Measurements from ENCODE around the gene ADARB1.

ADARB1 gene

GRCh38 chr21:45060089-45060488, 14.3 kb upstream of the ADARB1 start:
- DNase-seq (ENCODE audit: extremely low read depth, insufficient read length) = no peak
- no peak for TF ChIP-seq CTCF (IDR thresholded peaks at IDR 0.05; ENCODE audit: insufficient read depth, low read length, poor library complexity, severe bottlenecking)
- H3K4me3 ChIP-seq (replicated peaks; ENCODE audit: low read depth, low read length) = no peak overlapping the region
- no peaks in the 10 kb centered on the region for H3K36me3 ChIP-seq (ENCODE audit: control insufficient read depth, insufficient read depth, low read length)
- no peaks in the 10 kb centered on the region for H3K27me3 ChIP-seq (replicated peaks; ENCODE audit: control insufficient read depth, insufficient read depth, low read length)

- no peak for TF ChIP-seq CTCF (IDR thresholded peaks at IDR 0.05; ENCODE audit: insufficient read depth, low read length, poor library complexity, severe bottlenecking)
- Histone ChIP-seq H3K4me3 (replicated peaks; ENCODE audit: low read depth, low read length) (no peak overlapping the region), H3K36me3 (ENCODE audit: control insufficient read depth, insufficient read depth, low read length) (no peaks in the 10 kb centered on the region), H3K27me3 (replicated peaks; ENCODE audit: control insufficient read depth, insufficient read depth, low read length) (no peaks in the 10 kb centered on the region)
- no peak for DNase-seq (ENCODE audit: extremely low read depth, insufficient read length)
These were observed 13.6 kb upstream of the ADARB1 start for GRCh38 chr21:45060675-45061311.

GRCh38 chr21:45064091-45064490, 10.3 kb upstream of the ADARB1 start:
- no peak for TF ChIP-seq CTCF (IDR thresholded peaks at IDR 0.05; ENCODE audit: insufficient read depth, low read length, poor library complexity, severe bottlenecking)
- Histone ChIP-seq H3K4me3 (replicated peaks; ENCODE audit: low read depth, low read length) (no peak overlapping the region), H3K27me3 (replicated peaks; ENCODE audit: control insufficient read depth, insufficient read depth, low read length) (no peaks in the 10 kb centered on the region; the same call in 1 of the 2 replicates), H3K36me3 (ENCODE audit: control insufficient read depth, insufficient read depth, low read length) (no peaks in the 10 kb centered on the region)
- no peak for DNase-seq (ENCODE audit: extremely low read depth, insufficient read length)

- Histone ChIP-seq H3K27me3 (replicated peaks; ENCODE audit: control insufficient read depth, insufficient read depth, low read length) (peaks cover 1% of the 10 kb centered on the region), H3K36me3 (ENCODE audit: control insufficient read depth, insufficient read depth, low read length) (no peaks in the 10 kb centered on the region), H3K4me3 (replicated peaks; ENCODE audit: low read depth, low read length) (no peak overlapping the region)
- TF ChIP-seq CTCF (IDR thresholded peaks at IDR 0.05; ENCODE audit: insufficient read depth, low read length, poor library complexity, severe bottlenecking) = no peak
- DNase-seq (ENCODE audit: extremely low read depth, insufficient read length) = no peak
These were observed 9.6 kb upstream of the ADARB1 start for GRCh38 chr21:45064618-45065399.

- TF ChIP-seq CTCF (IDR thresholded peaks at IDR 0.05; ENCODE audit: insufficient read depth, low read length, poor library complexity, severe bottlenecking) = no peak
- no peaks in the 10 kb centered on the region for H3K36me3 ChIP-seq (ENCODE audit: control insufficient read depth, insufficient read depth, low read length)
- no peak overlapping the region for H3K4me3 ChIP-seq (replicated peaks; ENCODE audit: low read depth, low read length)
- peaks cover 1% of the 10 kb centered on the region for H3K27me3 ChIP-seq (replicated peaks; ENCODE audit: control insufficient read depth, insufficient read depth, low read length)
- no peak for DNase-seq (ENCODE audit: extremely low read depth, insufficient read length)
These were observed 6.7 kb upstream of the ADARB1 start for GRCh38 chr21:45067462-45068285.
